SIG-M5 (cell line): Measurements from ENCODE around the gene COL5A1.

Experiments
- DNase-seq: peaks from one replicate; lab custom pipeline; 2025; lab: John Stamatoyannopoulos, UW

The COL5A1 gene

GRCh38 chr9:134836406-134836970, 194.9 kb downstream of the COL5A1 start:
- DNase-seq, result no peak

DNA sequence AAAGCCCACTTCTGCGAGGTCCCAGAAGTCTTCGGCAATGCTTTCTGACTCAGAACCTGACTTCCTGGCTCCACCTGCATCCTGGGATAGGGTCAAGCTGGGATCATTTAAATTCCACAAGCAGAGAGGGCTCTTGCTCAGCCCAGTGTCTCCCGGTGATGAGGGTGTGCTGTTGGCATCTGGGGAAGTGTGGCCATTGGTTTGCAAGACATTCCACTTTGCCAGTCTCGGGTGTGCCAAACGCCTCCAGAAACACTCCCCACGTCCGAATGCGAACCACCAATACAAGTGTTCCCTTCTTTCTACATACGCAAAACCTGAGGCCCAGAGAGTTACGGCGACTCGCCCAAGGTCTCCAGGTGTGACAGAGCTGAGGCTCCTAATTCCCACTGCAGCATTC, 195.9 kb downstream of the COL5A1 start:
- no peak for DNase-seq

GRCh38 chr9:134838651-134839454, 197.2 kb downstream of the COL5A1 start:
- no peak for DNase-seq

DNA sequence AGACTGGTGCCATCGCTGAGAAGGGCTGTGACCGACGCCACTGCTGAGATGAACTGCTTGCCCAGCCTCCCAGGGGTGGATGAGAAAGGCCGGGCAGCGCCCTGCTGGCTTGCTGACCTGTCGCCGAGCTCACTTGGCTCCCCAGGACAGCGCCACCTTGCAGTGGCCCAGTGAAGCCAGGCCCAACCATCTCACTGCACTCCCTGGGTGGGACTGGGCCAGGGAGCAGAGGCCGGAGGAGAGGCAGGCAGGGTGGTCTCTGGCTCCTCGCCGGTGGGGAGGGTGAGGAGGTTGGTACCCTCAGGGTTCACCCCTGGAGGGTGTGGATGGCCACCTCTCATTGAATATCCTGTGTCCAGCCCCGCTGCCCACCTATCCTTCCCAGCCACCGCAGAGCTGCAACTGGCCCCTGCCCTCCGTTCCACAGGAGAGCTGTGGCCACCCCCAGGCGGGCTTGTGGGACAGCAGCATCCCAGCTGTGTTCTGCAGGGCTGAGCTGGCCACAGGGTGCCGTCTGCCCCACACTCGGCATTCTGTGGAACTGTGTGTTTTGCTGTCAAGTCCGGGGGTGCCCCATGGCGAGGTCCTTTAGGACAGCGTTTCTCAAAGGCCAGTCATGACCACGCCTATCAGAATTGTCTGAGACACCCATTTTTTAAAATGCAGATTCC, 198.0 kb downstream of the COL5A1 start:
- DNase-seq, result no peak

DNA sequence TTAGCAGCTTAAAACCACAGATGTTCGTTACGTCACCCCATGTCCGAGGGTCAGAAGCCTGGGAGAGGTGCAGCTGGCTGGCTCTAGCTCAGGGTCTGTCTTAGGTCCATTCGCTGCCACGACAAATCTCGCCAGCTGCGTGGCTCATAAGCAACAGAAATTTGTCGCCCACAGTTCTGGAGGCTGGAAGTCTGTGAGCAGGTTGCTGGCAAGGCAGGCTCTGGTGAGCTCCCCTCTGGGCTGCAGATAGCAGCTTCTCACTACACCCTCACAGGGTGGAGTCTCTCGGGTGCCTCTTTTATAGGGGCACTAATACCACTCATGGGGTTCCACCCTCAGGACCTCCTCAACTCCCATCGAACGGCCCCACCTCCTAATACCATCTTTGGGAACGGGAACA, 198.9 kb downstream of the COL5A1 start:
- no peak for DNase-seq

DNA sequence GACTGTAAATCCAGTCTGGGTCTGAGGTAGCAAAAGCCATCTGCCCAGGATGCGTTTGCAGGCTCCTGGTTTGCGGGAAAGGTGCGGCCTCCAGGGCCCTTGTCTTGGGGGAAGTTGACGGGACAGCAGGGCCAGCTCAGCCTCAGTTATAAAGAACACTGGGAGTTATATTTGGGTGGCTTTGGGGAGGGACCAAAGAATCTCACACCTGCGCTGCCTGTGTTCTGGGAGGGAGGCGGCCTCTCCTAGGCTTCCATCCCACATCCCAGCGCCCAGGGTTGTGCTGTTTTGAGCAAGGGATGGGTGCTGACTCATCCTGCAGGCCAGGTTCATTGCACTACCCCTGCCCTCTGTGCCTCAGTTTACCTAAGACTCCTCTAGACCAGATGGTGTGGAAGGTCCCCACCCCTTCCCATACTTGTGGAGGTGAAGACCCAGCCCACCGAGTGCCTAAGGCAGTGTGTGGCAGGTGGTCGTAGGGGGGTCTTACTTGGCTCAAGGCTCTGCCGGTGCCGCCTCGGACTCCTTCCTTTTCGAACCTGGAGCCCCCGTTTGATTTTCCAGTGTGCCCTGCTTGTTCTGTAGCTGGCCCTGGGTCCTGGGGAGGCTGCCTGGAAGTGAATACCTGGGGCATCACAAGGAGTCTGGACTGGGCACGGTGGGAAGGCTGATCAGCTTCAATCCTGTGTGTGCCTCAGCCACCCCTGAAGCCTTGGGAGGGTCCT, 199.7 kb downstream of the COL5A1 start:
- no peak for DNase-seq

- DNase-seq, result no peak
Measured at GRCh38 chr9:134842321-134842720, 200.7 kb downstream of the COL5A1 start.

- no peak for DNase-seq
Measured at GRCh38 chr9:134843740-134844139, 202.1 kb downstream of the COL5A1 start.

DNA sequence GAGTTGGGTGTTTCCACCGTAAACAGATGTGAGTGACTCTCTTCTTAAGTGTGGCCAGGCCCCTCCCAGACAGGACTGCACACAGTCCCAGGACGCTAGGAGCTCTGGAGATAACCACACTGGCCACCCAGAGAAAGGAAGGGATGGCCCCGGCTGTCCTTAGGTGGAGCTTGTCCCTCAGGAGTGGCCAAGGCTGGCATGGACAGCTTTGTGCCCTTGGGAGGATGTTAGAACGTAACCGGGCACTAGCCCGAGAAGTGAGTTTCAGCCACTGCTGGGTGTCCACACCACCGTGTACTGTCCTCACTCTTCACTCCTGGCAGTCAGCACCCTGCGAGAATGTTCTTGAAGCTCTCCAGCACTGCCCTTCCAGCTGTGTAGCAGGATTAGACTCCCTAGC, 203.2 kb downstream of the COL5A1 start:
- DNase-seq, result no peak

DNA sequence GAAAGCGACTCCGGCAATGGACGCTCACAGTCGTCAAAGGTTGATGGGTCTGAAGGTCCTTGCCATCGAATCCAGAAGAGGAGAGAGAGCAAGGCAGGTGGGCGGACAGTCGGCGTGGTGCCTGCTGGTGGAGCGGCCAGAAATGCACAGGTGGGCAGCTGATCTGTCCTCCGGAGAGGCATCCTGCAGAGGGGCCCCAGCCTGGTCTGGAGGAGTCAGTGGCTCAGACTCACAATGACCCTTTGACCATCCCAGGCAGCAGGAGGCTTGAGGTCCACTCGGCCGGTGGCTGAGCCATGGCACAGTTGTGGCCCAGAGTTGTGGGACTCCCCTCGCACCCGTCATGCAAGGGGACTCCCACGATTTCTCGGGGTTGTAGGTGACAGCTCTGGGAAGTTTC, 204.6 kb downstream of the COL5A1 start:
- DNase-seq, result no peak

- DNase-seq, result no peak
Measured at GRCh38 chr9:134846699-134847098, 205.1 kb downstream of the COL5A1 start.

GRCh38 chr9:134847138-134847537, 205.5 kb downstream of the COL5A1 start:
- no peak for DNase-seq

- DNase-seq, result no peak
Measured at GRCh38 chr9:134847752-134848432, 206.3 kb downstream of the COL5A1 start.

DNA sequence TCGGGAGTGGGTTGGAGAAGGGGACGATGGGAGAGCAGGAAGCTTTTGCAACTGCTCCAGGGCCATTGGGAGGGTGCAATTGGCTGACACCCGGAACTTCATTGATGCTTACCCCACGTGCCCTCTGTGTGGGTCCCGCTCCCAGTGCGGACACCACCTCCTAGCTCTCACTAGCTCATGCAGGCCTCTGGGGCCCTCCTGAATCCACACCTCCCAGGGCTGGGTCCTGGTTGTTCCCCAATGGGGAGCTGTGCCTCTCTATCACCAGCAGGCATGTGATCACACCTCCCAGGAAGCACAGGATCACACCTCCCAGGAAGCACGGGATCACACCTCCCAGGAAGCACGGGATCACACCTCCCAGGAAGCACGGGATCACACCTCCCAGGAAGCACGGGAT, 206.9 kb downstream of the COL5A1 start:
- DNase-seq, result no peak

GRCh38 chr9:134850611-134851010, 209.0 kb downstream of the COL5A1 start:
- no peak for DNase-seq

DNA sequence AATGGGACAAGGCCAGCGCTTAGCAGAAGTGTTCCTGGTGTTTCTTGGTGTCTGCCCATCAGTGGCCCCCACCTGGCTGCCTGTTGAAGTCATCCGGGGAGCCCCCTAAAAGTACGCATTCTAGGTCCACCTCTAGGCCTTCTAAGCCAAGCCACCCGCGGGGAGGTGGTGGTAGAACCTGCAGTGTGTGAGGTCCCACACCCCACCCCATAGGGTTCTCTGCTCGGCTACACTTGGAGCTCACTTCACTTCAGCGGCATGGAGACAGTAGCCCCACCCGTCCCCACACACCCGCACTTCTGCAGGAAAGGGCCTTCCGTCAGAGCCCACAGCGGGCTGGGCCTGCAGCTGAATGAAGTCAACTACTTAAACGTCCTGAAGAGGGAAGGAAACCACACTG, 209.4 kb downstream of the COL5A1 start:
- no peak for DNase-seq

GRCh38 chr9:134852906-134853654, 211.5 kb downstream of the COL5A1 start:
- DNase-seq, result no peak

DNA sequence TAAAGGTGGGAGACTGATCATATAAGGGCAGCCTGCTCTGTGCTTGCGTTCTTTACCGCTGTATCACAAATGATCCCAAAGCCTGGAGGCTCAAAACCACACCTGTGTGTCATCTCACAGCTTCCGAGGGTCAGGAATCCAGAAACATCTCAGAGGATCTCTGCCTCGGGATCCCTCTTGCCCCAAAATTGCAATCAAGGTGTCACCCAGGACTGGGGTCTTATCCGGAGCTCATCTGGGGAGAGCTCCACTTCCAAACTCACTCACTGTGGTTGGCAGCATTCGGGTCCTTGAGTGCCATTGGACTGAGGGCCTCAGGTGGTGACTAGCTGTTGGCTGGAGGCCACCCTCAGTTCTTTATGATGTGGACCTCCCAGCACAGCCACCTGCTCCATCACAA, 212.3 kb downstream of the COL5A1 start:
- DNase-seq, result no peak

DNA sequence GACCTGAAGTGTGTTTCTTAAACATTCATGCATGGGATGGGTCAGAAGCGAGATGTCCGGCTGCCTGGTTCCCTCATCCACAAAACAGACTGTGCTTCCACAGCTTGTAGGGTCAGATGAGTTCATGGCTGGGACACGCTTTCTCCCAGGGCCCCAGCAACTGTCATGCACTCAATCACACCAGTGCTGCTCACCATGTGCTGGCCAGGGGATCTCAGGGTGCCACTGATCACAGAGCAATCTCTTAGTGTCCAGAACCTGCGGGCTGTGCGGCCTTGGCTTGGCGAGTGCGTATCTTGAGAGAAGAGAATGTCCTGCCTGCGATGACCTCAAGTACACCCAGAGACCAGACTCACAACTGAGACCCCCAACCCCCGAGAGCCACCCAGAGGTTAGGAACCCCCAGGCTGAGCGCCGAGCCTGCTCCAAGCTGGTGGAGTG, 213.0 kb downstream of the COL5A1 start:
- DNase-seq, result no peak

DNA sequence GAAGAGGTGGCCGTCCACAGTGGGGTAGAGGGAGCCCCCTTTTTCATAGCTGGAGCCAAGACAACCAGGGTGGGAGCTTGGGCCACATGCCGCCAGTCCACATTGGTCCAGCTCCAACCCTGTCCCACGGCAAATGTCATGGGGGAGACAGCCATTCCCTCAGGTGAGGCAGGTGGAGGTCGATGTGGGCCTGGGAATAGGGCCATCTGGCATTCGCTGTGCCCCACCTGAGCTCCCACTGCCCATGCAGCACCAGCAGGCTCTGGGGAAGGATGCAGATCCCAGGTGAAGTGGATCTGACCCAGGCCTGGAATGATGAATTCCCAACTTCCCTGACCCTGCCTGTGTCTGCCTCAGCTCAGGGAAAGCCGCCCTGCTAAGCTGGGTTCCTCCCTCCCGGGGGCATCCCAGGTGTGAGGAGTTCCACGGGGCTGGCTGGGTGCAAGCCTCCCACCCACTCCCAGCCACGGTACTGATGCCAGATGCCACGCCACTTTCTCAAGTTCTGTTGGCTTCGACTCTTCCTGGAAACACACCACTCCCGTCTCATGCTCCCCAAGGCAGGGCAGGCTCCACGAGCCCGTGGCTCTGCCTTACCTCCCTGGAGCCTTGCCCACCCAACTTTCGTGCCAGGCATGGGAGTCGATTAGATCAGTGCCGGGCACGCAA, 213.8 kb downstream of the COL5A1 start:
- no peak for DNase-seq

DNA sequence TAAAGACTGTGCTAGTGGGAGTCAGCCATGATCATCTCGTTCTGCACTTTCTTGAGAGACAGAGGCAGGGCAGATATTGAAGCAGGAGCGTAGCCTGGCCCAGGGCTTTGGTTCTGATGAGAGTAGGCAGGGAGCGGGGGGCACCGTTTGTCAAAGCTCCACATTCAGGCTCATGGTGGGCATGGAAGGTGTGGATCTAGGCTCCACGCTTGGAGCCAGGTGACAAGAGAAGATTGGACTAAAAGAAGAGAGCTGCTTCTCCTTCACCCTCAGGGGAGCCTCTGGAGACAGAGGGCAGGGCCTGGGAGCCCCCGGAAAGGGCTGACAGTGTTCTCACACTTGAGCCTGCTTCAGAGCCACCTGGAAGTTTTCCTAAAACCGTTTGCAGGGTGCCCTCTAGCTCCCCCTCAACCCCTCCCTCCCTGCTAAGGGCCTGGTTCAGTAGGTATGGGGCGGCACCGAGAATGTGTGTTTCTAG, 214.3 kb downstream of the COL5A1 start:
- no peak for DNase-seq
